GM11168 (cell line): ENCODE measurements around the gene RHOT1.
"Not testable (repeated sequence)": the region's sequence is repeated elsewhere in the genome, so short reads cannot be mapped to it uniquely, and the experiment has no call there.

Experiments used
- in situ Hi-C: fragments of 300-500 bp; cut with MboI; formaldehyde crosslinking; loops from one replicate; pipeline ENCODE4 v1.12.0; 2022; ENCODE audit warnings: low sequenced_read_pairs; ENCODE audit not compliant: unreplicated experiment

RHOT1 gene

DNA sequence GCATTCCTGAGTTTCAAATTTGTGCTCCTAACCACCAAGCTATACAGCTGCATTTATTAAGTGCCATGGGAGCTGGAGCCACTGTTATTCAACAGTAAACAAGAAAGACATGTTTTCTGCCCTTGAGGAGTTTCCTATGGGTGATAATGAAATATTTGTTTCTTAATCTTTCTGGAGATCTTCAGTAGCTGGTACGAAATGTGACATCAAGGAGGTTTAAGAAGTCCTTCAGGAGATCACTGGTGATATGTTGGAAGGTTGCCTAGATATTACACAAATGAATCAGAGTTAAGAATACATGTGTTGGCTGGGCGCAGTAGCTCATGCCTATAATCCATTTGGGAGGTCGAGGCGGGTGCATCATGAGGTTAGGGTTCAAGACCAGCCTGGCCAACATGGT is 14.9 kb downstream of the RHOT1 start:
- in situ Hi-C loops: no loop called here

DNA sequence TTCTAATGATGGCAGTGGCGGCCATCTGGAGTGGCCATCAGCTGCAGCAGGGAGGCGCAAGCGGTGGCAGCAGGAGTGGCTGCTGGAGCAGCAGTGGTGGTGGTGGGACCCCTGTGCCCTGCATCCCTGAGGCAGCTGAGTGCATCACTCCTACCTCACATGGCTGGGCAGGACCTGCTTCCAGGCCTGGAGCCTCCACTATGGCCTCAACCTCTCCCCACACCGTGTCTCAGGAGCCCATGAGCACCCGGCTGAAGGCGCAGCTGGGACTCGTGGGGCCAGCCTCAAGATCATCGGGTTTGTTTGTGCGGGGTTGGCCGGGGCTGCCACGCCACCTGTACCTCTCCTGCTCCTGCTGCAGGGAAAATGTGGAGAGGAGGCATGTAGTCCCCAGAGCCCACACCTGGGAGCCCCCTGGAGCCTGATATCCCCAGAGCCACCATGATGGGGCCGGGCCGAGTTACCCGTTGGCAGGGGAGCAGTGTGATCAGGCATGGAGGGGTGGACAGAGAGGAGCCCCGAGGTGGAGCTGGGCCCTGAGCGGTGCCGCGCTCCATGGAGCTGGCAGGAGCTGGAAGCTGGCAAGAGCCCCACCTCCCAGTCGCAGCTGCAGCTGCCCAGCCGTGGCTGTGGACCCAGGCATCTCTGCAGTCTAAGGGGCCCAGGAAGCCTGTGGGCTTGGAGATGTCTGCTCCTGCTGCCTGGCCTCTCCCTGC is 16.7 kb downstream of the RHOT1 start:
- in situ Hi-C loops: no loop called here

DNA sequence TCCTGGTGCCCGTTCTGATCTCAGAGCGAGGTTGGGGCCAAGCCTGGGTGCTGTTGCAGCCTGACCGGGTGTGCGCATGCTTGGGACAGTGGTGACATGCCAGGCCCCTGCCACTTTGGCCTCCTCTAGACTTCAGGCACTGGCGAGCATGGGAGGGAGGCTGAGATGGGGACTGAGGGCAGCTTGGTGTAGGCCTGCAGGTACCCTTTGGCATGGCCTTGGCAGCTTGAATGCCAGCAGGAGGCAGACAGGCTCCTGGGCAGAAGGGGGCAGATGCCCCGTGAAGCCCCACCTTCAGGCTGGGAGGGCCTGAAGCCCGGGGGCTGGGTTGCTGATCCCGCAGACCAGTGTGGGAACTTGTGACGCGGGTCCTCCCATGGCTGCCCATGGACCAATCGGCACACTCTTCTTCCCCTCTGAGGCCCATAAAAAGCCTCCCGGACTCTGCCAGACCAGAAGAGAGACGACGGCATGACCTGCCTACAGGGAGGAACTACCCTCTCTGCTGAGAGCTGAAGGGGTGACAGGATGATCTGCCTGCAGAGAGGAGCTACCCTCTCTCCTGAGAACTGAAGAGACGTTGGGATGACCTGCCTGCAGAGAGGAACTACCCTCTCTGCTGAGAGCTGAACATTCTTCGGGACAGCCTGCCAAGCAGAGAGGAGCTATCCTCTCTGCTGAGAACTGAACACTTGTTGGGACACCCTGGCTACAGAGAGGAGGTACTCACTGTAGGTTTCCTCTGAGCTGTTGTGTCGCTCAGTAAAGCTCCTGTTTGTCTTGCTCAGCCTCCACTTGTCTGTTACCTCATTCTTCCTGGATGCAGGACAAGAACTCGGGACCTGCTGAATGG is 17.5 kb downstream of the RHOT1 start:
- in situ Hi-C loops: no loop called here

- in situ Hi-C loops: no loop called here
Measured at GRCh38 chr17:32160526-32160925, 18.2 kb downstream of the RHOT1 start.

- in situ Hi-C loops: no loop called here
Measured at GRCh38 chr17:32161029-32161428, 18.7 kb downstream of the RHOT1 start.

DNA sequence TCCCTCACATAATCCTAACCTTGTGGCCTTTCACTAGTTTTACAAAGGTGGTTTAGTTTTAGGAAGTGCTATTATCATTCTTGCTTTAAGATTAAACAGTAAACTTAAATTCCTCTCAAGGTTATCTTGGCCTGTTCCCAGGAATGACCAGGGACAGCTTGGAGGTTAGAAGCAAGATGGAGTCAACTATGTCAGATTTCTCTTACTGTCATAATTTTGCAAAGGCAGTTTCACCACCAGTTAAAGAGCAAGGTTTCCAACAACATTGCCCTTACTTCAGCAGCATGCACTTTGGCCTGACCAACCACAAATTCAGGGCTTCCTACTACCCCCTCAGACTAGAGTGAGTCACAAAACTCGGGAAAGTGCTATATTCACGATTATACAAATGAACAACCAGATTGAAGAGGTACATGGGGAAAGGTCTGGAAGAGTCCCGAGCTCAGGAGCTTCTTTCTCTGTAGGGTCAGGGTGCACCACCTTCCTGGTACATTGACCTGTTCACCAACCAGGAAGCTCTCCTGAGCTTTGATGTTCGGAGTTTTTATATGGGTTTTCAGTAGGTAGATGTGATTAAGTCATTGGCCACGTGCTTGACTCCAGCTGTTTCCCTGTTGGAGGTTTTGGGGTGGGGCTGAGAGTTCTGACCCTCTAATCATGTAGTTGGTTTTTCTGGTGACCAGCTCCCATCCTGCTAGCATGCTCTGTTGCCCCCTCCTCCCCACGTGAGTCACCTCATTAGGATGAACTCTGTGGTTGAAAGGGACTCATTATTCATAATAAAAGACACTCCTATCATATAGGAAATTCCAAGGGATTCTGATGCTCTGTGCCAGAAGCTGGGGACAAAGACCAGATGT is 19.4 kb downstream of the RHOT1 start:
- in situ Hi-C loops: no loop called here

DNA sequence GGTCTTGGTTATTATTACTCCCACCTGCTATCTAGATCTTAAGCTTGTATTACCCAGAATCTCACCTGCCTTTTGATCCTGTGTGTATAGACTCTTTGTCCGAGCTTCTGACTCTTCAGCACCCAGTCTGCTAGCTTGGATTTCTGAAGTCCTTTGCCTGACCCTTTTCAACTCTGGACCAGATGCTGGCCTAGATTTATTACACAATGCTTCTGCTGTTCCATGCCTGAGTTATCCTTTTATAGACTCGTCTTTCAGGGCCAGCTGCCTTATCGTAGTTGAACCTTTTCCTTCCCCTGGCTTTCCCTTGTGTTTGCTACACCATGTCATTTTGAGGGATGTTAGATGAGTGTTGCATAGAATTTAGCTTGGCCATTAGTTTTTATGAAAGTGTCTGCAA is 32.6 kb downstream of the RHOT1 start:
- in situ Hi-C loops: no loop called here

DNA sequence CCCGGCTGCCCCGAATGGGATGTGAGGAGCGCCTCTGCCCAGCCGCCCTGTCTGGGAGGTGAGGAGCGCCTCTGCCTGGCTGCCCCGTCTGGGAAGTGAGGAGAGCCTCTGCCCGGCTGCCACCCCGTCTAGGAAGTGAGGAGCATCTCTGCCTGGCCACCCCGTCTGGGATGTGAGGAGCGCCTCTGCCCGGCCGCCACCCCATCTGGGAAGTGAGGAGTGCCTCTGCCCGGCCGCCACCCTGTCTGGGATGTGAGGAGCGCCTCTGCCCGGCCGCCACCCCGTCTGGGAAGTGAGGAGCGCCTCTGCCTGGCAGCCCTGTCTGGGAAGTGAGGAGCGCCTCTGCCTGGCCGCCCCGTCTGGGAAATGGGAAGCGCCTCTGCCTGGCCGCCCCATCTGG is 36.4 kb downstream of the RHOT1 start:
- in situ Hi-C loops: not testable (repeated sequence)

GRCh38 chr17:32179103-32179502 is 36.8 kb downstream of the RHOT1 start:
- in situ Hi-C loops: not testable (repeated sequence)

DNA sequence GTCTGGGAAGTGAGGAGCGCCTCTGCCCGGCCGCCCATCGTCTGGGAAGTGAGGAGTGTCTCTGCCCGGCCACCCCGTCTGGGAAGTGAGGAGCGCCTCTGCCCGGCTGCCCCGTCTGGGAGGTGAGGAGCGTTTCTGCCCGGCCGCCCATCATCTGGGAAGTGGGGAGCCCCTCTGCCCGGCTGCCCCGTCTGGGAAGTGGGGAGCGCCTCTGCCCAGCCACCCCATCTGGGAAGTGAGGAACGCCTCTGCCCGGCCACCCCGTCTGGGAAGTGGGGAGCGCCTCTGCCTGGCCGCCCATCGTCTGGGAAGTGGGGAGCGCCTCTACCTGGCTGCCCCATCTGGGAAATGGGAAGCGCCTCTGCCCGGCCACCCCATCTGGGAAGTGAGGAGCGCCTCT is 37.2 kb downstream of the RHOT1 start:
- in situ Hi-C loops: not testable (repeated sequence)

- in situ Hi-C loops: not testable (repeated sequence)
Measured at GRCh38 chr17:32180262-32180661, 38.0 kb downstream of the RHOT1 start.

GRCh38 chr17:32185875-32186274 is 43.6 kb downstream of the RHOT1 start:
- in situ Hi-C loops: no loop called here

DNA sequence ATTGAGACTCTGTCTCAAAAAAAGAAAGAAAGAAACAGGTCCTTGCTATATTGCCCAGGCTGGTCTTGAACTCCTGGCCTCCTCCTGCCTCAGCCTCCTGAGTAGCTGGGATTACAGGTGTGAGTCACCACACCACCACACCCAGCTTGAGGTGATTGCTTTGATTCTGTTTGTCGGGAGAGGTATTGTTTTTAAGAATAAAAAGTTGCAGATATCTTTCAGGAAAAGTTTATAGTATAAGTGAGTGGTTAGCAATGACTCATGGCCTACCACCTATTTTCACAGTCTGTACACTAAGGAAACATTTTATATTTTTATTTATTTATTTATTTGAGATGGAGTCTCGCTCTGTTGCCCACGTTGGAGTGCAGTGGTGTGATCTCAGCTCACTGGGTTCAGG is 45.0 kb downstream of the RHOT1 start:
- in situ Hi-C loops: no loop called here

DNA sequence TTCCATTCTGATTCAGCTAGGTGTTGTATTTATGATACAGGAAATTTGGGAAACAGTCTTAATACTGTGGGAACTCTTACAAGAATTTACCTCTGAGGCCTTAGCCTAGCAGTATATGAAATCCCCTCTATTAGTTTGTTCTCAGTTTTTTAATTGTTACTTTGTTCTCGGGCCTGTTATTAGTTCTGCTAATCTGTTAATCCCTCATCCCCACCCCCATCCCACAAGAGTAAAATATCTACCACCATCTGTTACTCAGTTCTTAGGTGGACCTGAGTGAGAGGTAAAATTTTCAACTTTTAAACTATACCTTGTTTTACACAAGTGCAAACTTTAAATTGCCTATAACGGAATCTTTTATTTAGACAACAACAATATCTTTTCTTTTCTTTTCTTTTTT is 47.0 kb downstream of the RHOT1 start:
- in situ Hi-C loops: no loop called here

GRCh38 chr17:32191306-32191705 is 49.0 kb downstream of the RHOT1 start:
- in situ Hi-C loops: no loop called here

GRCh38 chr17:32192379-32192778 is 50.1 kb downstream of the RHOT1 start:
- in situ Hi-C loops: no loop called here

DNA sequence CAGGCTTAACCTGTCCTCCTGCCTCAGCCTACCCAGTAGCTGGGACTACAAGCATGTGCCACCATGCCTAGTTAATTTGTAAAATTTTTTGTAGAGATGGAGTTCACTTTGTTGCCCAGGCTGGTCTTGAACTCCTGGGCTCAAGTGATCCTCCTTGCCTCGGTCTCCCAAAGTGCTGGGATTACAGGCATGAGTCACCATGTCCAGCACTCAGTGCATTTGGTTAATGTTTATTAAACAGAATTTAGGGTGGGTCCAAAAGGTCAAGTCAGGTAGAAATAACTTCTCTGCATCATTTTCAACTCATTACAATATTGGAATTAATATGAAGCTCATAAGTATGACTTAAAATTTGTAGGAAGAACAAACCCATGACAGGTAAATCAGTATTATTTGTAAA is 55.7 kb downstream of the RHOT1 start:
- in situ Hi-C loops: no loop called here

GRCh38 chr17:32206861-32207260 is 64.6 kb downstream of the RHOT1 start:
- in situ Hi-C loops: no loop called here

- in situ Hi-C loops: no loop called here
Measured at GRCh38 chr17:32208436-32208835, 66.1 kb downstream of the RHOT1 start.

- in situ Hi-C loops: no loop called here
Measured at GRCh38 chr17:32209608-32210007, 67.3 kb downstream of the RHOT1 start.

- in situ Hi-C loops: no loop called here
Measured at GRCh38 chr17:32211671-32212070, 69.4 kb downstream of the RHOT1 start.
